Measurements from ENCODE around the gene DNER.

The DNER gene

DNA sequence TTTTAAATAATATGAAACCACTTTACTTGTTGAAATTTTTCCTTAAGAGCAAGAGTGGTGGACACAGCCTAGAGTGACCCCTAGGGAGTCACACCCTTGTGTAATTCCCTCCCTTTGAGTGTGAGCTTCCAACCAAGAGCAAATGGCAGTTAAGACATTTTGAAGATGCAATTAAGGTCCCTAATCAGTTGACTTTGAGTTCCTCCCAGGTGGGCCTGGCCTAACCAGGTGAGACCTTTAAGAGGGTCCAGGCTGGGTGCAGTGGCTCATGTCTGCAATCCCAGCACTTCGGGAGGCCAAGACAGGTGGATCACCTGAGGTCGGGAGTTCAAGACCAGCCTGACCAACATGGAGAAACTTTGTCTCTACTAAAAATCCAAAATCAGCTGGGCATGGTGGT, 299.7 kb downstream of the DNER start:
- in situ Hi-C loops (cut with MboI; ENCODE audit: low pct_unique_long_range_greater_than_20kb, low sequenced_read_pairs, unreplicated experiment), result no loop called here
- no peak for DNase-seq (ENCODE audit: low spot score)
- TF ChIP-seq, protein P1, sequence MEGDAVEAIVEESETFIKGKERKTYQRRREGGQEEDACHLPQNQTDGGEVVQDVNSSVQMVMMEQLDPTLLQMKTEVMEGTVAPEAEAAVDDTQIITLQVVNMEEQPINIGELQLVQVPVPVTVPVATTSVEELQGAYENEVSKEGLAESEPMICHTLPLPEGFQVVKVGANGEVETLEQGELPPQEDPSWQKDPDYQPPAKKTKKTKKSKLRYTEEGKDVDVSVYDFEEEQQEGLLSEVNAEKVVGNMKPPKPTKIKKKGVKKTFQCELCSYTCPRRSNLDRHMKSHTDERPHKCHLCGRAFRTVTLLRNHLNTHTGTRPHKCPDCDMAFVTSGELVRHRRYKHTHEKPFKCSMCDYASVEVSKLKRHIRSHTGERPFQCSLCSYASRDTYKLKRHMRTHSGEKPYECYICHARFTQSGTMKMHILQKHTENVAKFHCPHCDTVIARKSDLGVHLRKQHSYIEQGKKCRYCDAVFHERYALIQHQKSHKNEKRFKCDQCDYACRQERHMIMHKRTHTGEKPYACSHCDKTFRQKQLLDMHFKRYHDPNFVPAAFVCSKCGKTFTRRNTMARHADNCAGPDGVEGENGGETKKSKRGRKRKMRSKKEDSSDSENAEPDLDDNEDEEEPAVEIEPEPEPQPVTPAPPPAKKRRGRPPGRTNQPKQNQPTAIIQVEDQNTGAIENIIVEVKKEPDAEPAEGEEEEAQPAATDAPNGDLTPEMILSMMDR (IDR thresholded peaks at IDR 0.05; ENCODE audit: extremely low read depth, insufficient read depth, missing control alignments), result no peak

DNA sequence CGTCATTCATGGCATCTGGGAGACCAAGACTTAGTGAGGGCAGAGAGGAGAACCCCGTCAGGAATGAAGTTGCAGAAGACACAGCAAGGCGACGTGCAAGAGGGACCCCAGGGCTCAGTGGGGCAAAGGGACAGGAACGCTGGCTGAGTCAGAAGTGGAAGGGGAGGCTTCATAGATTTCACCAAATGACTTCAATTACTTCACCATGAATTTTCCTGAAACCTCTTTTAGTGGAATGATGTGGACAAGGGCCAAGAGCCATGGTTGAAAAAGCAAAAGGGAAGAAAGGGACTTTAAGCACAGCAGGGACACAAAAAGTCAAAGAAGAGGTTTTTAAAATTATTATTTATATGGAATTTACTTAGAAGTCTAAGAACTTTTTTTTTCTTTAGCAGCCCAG, 301.7 kb downstream of the DNER start:
- in situ Hi-C loops (cut with MboI; ENCODE audit: low pct_unique_long_range_greater_than_20kb, low sequenced_read_pairs, unreplicated experiment), result no loop called here
- TF ChIP-seq, protein P1 (IDR thresholded peaks at IDR 0.05; ENCODE audit: extremely low read depth, insufficient read depth, missing control alignments), result no peak
- DNase-seq (ENCODE audit: low spot score), result no peak

DNA sequence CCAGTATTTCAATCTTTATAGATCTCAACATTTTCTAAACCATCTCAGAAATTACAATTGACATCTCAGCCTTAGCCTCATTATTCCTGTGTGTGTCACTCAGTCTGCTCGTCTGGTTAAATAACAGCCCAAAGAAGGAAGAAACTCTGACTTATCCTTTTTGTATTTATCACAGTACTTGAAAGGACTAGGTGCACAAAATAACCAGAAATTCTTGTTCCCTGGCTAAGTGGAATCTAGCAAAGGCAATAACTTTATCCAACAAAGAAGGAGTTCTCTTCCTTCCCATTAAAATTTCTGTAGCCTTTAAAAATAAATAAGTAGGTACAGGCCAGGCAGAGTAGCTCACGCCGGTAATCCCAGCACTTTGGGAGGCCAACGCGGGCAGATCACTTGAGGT, 303.4 kb downstream of the DNER start:
- TF ChIP-seq, protein P1 (IDR thresholded peaks at IDR 0.05; ENCODE audit: extremely low read depth, insufficient read depth, missing control alignments), result no peak
- in situ Hi-C loops (cut with MboI; ENCODE audit: low pct_unique_long_range_greater_than_20kb, low sequenced_read_pairs, unreplicated experiment), result no loop called here
- DNase-seq (ENCODE audit: low spot score), result no peak

DNA sequence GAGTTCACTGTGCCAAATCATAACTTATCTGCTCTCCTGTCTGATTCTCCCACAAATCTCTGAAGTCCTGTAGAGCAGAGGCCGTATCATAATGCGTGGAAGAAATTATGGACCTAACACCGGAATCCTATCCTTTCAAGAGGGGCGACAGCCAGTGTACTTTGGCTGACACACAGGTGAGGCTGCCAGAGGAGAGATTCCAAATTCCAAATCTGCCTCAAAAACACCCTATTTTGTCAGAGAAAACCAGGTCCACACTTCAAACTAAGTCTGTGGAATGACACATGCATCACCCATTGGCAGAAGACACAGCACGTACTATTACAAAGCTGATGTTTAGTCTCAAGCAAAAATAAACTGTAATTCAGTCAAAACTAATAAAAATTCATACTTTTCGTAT, 304.1 kb downstream of the DNER start:
- TF ChIP-seq, protein P1 (IDR thresholded peaks at IDR 0.05; ENCODE audit: extremely low read depth, insufficient read depth, missing control alignments), result no peak

DNA sequence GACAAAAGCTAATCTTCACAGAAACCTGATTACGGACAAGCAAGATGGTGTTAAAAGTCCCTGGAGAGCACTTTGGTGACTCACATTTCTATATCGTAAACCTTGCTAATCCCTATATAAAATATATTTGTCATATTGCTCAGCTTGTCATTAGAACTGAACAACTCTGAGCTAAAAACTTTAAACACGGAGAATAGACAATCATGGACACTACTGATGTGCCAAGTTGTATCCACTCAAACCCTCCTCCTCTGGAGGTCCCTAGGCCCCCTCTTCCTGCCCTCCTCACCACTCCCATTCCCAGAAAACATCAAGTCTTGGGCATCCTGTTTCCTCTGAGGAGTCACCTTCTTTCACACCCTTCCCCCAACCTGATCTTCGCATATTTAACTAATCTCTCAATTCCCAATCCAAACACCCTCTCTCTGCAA, 304.6 kb downstream of the DNER start:
- TF ChIP-seq, protein P1 (IDR thresholded peaks at IDR 0.05; ENCODE audit: extremely low read depth, insufficient read depth, missing control alignments), result no peak
- no peak for DNase-seq (ENCODE audit: low spot score)
- in situ Hi-C loops (cut with MboI; ENCODE audit: low pct_unique_long_range_greater_than_20kb, low sequenced_read_pairs, unreplicated experiment), result no loop called here

More for the DNA sequence above, 304.1 kb downstream of the DNER start:
- in situ Hi-C loops (cut with MboI; ENCODE audit: low pct_unique_long_range_greater_than_20kb, low sequenced_read_pairs, unreplicated experiment), result no loop called here
- no peak for DNase-seq (ENCODE audit: low spot score)

DNA sequence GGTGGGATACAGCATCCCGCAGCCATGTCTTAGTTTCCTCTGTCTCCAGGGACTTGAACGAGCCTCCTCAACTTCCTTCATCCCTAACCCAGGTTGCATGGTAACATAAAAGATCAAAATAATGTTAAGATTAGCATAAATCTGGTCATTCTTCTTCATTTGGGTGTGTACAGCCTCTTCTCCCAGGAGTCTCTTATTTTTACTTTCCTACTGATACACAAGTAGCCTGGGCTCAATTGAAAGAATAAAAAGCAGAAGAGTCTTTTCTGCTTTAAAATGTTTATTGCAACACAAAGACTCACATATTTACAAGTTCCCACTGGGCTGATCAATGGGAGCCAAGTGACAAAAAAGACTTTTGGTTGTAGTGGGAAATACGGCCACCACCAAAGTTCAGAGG, 305.4 kb downstream of the DNER start:
- no peak for DNase-seq (ENCODE audit: low spot score)
- in situ Hi-C loops (cut with MboI; ENCODE audit: low pct_unique_long_range_greater_than_20kb, low sequenced_read_pairs, unreplicated experiment), result no loop called here

More for the DNA sequence above, 305.4 kb downstream of the DNER start:
- TF ChIP-seq, protein P1 (IDR thresholded peaks at IDR 0.05; ENCODE audit: extremely low read depth, insufficient read depth, missing control alignments), result no peak

All from GM13977 (cell line).